RKO (cell line): Measurements from ENCODE around the gene SLC25A51.
"Not testable (repeated sequence)": the region's sequence is repeated elsewhere in the genome, so short reads cannot be mapped to it uniquely, and the experiment has no call there.

ENCODE experiments used
- DNase-seq: peaks from one replicate; pipeline ENCODE4 v3.0.0-alpha.2; 2016; ENCODE audit warnings: low spot score

SLC25A51 gene

DNA sequence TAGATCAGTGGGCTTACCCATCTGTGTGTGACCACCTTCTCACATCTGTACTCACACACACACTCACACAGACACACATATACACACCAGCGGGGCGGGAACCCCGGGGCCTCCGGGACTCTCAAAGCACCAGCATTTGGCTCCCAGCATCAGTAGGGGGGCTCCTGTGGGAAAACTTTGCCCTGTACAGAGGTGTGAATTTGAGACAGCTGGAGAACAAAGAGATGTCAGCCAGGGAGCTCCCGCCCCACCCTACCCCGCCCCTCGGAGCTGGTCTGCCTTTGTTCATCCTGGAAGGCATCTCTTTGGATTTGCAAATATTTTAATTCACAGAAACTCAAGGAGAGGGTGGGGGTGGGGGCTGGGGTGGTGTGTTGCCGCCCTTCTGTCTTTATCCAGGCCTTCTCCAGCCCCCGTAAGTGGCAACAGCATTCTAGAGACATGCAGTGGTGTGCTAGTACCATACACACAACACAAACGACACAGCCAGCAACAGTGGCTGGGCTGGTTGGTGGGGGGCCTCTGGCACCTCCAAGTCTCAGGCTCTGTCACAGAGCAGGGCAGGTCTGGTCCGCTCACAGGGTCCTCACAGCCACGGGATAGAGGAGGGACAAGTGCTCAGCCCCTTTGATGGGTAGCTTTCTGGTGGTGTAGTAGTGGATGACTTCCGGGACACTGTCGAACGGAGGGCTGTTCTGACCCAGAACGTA, 15.5 kb upstream of the SLC25A51 start:
- DNase-seq = no peak

DNA sequence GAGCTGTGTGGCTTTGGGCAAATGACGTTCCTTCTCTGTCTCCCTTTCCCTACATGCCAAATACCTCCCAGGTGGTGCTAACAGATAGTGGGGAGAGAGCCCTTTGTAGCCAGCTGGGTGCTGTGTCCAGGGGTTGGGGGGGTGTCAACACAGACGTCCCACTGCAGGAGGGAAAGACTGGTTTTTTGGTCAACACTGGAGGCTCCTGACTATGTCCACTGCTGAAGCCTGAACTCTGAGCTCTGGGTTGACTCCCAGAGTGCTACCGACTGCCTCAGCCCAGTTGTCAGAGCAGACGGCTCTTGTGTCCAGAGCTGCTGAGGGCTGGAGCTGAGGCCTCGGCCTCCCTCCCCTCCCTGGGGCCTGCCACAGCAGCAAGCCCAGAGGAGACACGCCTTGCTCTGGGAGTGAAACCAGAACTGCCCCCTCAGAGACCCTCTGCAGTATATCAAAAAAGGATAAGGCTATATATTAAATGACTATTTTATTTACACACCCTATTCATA, 14.8 kb upstream of the SLC25A51 start:
- no peak for DNase-seq

DNA sequence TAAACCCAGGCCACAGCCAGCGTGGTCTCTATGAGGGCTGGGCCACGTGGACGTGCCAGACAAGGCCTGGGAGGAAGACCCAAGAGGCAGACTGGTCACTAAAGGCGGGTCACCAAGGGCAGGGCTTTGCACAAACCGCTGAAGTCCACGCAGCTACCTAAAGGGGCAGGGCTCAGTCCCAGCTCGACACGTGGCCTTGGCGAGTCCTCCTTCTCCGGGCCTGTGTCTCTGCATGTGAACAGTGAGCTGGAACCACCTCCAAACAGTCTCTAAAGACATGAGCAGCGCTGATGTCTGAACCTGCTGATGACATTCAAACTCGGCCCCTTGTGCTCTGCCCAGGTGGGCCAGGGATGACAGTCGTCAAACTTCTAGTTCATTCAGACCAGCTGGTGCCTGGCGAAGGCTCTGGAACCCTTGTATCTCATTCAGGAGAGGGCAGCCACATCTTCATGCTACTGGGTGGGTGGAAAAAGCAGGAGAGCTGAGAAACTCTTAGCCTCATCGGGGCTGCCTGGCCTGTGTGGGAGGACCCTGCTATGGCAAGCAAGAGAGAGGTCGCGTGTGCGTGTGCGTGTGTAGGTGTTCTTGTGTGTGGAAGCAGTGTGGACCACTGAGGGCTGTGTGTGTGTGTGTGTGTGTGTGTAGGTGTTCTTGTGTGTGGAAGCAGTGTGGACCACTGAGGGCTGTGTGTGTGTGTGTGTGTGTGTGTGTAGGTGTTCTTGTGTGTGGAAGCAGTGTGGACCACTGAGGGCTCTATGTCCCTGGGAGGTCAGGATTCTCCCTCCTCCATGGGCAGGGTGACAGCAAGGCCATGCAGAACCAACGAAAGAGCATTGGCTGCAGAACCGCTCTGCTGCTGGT, 14.1 kb upstream of the SLC25A51 start:
- DNase-seq = no peak

- no peak for DNase-seq
Measured at GRCh38 chr9:37917313-37917731, 13.4 kb upstream of the SLC25A51 start.

DNA sequence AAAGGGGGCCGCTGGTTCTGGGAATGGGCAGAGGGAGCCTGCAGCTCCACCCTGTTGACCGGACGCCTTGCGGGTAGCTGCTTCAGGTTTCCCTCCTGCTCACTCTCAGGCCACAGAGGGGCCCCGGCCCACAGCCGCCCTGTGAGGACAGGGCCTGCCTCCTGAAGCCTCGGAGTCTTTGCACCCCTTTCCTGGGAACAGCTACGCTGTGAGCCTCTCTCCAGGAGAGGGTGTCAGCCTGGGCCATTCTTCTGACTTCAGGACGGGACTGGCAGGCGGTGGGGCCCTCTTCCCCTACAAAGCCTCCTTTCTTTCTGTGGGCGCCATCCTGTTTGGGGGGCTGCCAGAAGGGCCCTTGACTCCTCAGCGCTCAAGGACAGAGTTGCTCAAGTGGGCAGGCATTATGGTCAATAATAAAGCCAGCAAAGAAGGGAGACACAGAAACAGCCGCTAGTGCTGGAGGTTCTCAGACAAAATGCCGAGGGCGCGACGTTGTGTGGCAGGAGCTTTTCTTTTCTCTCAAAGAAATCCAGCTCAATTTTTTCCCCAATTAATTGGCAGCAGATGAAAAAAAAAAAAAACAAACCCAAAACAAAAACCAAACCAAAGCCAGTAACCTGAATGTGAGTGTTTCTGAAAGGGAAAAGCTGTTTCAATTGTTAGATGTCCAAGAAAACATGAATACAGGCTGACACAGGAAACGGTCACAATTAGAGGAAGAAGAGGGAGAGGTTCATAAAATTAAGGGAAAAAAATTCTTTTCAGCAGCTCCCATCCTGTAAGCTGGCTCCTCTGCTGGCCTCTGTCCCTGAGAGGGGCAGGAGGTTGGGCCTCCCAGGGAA, 12.8 kb upstream of the SLC25A51 start:
- no peak for DNase-seq

- no peak for DNase-seq
Measured at GRCh38 chr9:37915911-37916470, 12.1 kb upstream of the SLC25A51 start.

DNA sequence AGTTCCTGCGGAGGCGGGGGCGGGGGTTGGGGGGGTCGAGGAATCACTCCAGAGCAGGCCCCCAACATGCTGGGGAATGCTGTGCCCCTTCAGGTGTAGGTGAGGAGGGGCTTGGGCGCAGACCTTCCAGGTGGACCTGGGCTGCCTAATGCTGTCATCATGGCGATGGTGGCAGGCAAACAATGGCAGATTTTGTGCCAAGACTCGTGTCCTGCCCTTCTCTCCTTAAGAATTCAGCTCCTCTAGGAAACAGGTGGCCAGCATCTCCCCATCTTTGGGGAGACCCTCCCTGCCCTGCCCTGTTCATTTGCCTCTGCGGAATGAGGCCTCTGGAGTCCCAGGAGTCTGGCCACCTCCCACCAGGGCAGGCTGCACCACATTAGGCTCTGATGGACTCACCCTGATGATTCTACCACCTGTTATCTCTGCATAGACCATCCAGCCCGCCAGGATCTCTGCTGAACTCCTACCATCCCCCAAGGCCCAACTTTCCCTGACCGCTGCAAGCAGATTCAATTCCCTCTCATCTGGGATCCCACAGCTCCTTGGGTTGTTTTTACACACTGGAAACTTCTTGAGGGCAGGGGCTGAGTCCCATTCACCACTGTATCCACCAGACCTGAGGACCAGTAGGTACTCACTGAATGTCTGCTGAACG, 10.9 kb upstream of the SLC25A51 start:
- DNase-seq = no peak

- no peak for DNase-seq
Measured at GRCh38 chr9:37914154-37914551, 10.2 kb upstream of the SLC25A51 start.

GRCh38 chr9:37913480-37914153, 9.7 kb upstream of the SLC25A51 start:
- DNase-seq = peak; percentile 73

DNA sequence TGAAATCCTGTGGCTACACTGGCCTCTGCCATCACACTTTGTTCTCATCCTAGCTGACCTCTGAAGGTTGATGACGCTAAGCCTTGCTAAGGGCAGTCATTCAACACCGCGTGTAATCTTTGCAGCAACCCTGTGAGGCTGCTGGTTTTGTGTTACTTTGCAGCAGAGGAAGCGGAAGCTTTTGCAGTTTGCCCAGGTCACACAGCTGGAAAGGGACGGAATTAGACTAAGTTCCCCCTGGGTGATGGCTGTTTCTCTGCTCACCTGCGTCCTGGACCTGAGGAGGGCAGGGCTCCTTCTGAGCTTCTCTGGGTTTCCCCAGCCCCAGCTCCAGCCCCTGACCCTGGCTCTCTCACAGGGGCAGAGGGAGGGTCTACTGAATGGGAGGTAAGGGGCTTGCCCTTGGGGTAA, 7.3 kb upstream of the SLC25A51 start:
- no peak for DNase-seq

DNA sequence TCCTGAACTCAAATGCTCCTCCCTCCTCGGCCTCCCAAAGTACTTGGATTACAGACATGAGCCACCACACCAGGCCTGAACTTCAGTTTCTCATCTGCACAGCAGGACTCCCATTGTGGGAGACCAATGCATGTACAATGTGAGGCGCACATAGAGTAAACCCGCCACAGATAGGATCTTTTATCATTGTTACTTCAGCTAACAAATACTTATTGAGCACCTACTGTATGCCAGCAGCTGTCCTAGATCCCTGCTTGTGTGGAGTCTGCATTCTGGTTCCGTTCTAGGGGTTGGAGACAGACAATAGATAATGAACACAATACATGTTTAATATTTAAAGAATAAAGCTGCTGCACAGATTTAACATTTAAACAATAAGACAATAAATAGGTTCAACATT, 6.3 kb upstream of the SLC25A51 start:
- no peak for DNase-seq

GRCh38 chr9:37909836-37910235, 5.9 kb upstream of the SLC25A51 start:
- DNase-seq = not testable (repeated sequence)

GRCh38 chr9:37909326-37909725, 5.4 kb upstream of the SLC25A51 start:
- DNase-seq = no peak

DNA sequence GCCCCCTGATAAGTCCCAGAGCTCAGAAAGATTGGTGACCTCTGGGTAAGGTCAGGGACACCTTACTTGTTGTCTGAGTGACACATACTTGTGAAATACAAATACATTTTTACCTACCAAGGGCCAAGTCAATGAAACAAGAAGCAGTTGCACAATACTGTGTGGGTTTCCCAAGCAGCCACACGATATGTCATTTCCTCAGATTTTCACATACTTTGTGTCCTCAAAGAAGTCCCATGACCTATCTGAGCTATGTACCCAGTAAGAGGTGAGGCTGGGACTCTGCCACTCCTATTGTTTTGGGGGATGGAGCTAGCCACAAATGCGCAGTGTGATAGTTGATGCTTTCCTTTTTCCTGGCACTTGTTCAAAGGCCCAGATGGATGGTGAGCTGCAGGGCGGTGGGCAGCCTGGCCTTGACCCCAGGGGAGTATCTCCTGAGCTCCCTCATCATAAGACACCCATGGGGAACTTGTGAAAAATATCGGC, 4.8 kb upstream of the SLC25A51 start:
- no peak for DNase-seq

GRCh38 chr9:37908283-37908682, 4.4 kb upstream of the SLC25A51 start:
- DNase-seq = no peak

- no peak for DNase-seq
Measured at GRCh38 chr9:37906312-37907239, 2.6 kb upstream of the SLC25A51 start.

DNA sequence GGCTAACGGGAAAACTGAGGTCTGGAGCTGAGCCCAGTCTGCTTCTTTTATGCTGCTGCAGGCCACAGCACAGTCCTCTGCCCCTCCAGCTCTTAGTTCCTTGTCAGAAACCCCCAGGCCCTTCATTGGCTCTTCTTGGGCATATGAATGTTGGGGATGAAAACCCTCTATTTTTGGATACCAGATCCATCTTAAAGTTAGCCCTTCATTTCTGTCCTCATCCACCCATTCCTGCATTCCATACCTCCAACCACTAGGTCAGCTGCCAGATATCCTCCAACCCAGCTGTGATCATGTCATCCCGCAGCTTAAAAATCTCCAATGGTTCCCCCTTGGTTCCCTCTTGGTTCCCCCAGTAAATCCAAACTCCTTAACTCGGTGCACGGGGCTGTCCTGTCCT, 1.8 kb upstream of the SLC25A51 start:
- DNase-seq = no peak

- DNase-seq = no peak
Measured at GRCh38 chr9:37905131-37905505, 1.2 kb upstream of the SLC25A51 start.

DNA sequence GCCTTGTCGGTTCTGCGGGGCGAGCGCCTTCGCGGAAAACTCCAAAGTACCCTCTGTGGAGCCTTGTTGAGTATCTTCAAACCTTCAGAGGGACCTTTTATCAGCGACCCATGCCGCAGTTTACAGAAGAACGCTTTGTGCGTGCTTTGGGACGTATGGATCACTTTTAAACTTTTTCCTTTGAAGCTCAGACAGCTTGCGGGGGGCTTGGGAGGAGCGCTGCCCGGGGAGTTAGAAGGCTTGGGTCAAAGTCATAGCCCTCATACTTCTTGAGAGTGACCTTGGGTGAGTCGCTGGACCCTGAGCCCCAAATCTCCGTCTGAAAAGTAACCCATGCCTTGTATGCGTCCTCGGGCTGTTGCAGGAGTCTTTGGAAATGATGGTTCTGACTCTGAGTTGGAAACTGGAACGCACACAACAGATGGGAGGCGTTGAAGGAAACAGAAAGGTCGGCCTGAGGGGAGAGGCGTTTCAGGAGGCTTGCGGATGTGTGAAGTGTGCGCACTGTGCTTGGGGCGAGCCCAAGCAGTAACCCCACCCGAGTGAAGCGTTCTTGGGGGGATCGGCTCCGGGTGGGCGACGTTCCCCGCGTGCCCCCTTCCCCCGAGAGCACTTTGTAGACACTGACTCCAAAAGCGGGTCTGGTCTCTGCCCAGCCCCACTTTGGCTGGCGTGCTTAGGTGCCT, 661 bp upstream of the SLC25A51 start:
- DNase-seq = no peak
